Mucosa of rectum (tissue), 2 donors: ENCODE results near the gene PRKAG2.

Experiments
- H3K27ac ChIP-seq, 2 donors: one replicate each; pipeline ENCODE4 v1.7.0; 2013; ENCODE audit warnings: inconsistent platforms in 2 of 2, low read depth in 2 of 2, low read length in 2 of 2
- H3K27me3 ChIP-seq, 2 donors: one replicate each; pipeline ENCODE4 v1.7.0; 2013; ENCODE audit warnings: low read length in 2 of 2; ENCODE audit not compliant: control insufficient read depth in 2 of 2, insufficient read depth in 2 of 2
- H3K36me3 ChIP-seq, 2 donors: one replicate each; pipeline ENCODE4 v1.7.0; 2013; ENCODE audit warnings: low read length in 2 of 2; ENCODE audit not compliant: control insufficient read depth in 2 of 2, insufficient read depth in 2 of 2
- H3K4me1 ChIP-seq, 2 donors: one replicate each; pipeline ENCODE4 v1.7.0; 2013; ENCODE audit warnings: low read length in 2 of 2, mild to moderate bottlenecking in 1 of 2; ENCODE audit not compliant: control insufficient read depth in 2 of 2, insufficient read depth in 2 of 2
- H3K4me3 ChIP-seq, 2 donors: one replicate each; pipeline ENCODE4 v1.7.0; 2013; ENCODE audit warnings: low read length in 2 of 2
- H3K9ac ChIP-seq, 2 donors: one replicate each; pipeline ENCODE4 v1.7.0; 2013; ENCODE audit warnings: low read length in 2 of 2, low read depth in 1 of 2, mild to moderate bottlenecking in 1 of 2
- H3K9me3 ChIP-seq, 2 donors: one replicate each; pipeline ENCODE4 v1.7.0; 2013; ENCODE audit warnings: low read length in 2 of 2; ENCODE audit not compliant: control insufficient read depth in 2 of 2
- donor health status: healthy.
- donor health status: Normal muscosa, but diverticular disease.

The PRKAG2 gene

DNA sequence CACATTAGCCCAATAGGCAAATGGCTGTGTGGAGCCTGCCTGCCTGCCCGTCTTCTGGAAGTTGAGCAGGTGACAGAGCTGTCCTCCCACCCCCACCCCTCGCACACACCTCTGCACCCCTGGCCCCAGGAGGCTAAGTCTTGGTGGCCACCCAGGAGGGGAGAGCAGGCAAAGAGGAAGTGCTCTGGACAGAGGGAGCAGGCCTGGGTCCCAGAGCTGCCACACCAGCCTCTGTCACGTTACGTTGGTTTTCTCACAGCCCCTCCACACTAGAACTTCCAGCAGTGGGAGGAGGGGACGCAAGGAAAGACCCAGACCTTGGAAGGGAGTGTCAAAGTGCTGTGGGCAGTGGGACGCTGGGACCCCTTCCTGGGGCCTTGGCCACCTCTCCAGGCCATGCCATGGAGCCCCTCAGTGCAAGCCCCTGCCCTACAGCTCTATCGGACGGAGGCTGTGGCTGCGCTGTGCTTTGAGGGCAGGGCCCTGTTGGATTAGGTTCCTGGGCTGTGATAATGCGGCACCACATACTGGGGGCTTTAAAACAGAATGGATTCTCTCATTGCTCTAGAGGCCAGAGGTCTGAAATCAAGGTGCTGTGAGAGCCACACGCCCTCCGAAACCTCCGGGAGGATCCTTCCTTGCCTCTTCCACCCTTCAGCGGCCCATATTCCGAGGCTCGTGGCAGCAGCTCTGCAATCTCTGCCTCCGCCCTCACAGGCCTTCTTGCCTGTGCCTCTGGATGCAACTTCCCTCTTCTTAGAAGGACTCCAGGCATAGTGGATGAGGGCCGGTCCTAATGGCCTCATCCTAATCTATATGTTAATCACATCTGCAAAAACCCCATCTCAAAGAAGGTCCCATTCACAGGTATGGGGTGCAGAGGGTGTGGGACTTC, 9.9 kb downstream of the PRKAG2 start:
- Histone ChIP-seq H3K4me3 (no peak overlapping the region), H3K27me3 (no peaks in the 10 kb centered on the region), H3K4me1 (peaks cover 0 to 6% of the 10 kb centered on the region in 2 donors), H3K36me3 (no peaks in the 10 kb centered on the region), H3K9ac (no peak overlapping the region), H3K9me3 (no peaks in the 10 kb centered on the region), H3K27ac (no peak overlapping the region)

- Histone ChIP-seq H3K27ac (no peak overlapping the region), H3K36me3 (no peaks in the 10 kb centered on the region), H3K4me1 (peaks cover 0 to 6% of the 10 kb centered on the region in 2 donors)
Measured at GRCh38 chr7:151866028-151866427, 10.9 kb downstream of the PRKAG2 start.

GRCh38 chr7:151865070-151865670, 11.7 kb downstream of the PRKAG2 start:
- peaks cover 0 to 6% of the 10 kb centered on the region in 2 donors for H3K4me1 ChIP-seq
- no peaks in the 10 kb centered on the region for H3K36me3 ChIP-seq
- no peak overlapping the region for H3K27ac ChIP-seq
- no peak overlapping the region for H3K9ac ChIP-seq
- no peak overlapping the region for H3K4me3 ChIP-seq
- no peaks in the 10 kb centered on the region for H3K9me3 ChIP-seq
- no peaks in the 10 kb centered on the region for H3K27me3 ChIP-seq

More at GRCh38 chr7:151866028-151866427, 10.9 kb downstream of the PRKAG2 start:
- no peak overlapping the region for H3K4me3 ChIP-seq
- H3K9ac ChIP-seq, result no peak overlapping the region
- H3K27me3 ChIP-seq, result no peaks in the 10 kb centered on the region
- no peaks in the 10 kb centered on the region for H3K9me3 ChIP-seq

GRCh38 chr7:151864561-151864960, 12.4 kb downstream of the PRKAG2 start:
- Histone ChIP-seq H3K27ac (no peak overlapping the region), H3K27me3 (no peaks in the 10 kb centered on the region), H3K9me3 (no peaks in the 10 kb centered on the region), H3K4me3 (no peak overlapping the region), H3K9ac (no peak overlapping the region), H3K4me1 (peaks cover 0 to 4% of the 10 kb centered on the region in 2 donors), H3K36me3 (peaks cover 1 to 3% of the 10 kb centered on the region in 2 donors)

DNA sequence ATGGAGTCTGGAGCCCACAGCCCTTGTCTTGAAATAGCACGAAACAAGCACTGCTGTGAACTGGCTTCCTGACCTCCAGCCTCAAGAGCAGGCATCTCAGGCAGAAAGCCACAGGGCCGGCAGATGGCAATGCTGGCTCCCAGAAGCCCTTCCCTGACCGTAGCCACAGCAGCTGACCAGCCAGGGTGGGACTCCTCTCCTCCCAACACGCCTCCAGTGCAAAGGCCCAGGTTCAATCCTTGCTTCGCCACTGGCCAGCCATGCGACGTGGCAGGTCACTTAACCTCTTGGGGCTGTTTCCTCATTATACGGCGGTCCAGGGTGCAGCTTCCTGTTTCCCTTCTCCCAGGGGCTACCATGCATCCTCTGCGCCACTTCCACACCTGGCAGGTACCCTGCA, 12.8 kb downstream of the PRKAG2 start:
- Histone ChIP-seq H3K36me3 (peaks cover 3 to 5% of the 10 kb centered on the region in 2 donors), H3K4me1 (no peaks in the 10 kb centered on the region), H3K9me3 (no peaks in the 10 kb centered on the region), H3K27me3 (no peaks in the 10 kb centered on the region), H3K9ac (no peak overlapping the region), H3K4me3 (no peak overlapping the region), H3K27ac (no peak overlapping the region)

GRCh38 chr7:151863386-151864079, 13.4 kb downstream of the PRKAG2 start:
- Histone ChIP-seq H3K4me3 (no peak overlapping the region), H3K9me3 (no peaks in the 10 kb centered on the region), H3K27ac (no peak overlapping the region), H3K36me3 (peaks cover 3 to 5% of the 10 kb centered on the region in 2 donors), H3K9ac (no peak overlapping the region), H3K4me1 (no peaks in the 10 kb centered on the region), H3K27me3 (no peaks in the 10 kb centered on the region)

DNA sequence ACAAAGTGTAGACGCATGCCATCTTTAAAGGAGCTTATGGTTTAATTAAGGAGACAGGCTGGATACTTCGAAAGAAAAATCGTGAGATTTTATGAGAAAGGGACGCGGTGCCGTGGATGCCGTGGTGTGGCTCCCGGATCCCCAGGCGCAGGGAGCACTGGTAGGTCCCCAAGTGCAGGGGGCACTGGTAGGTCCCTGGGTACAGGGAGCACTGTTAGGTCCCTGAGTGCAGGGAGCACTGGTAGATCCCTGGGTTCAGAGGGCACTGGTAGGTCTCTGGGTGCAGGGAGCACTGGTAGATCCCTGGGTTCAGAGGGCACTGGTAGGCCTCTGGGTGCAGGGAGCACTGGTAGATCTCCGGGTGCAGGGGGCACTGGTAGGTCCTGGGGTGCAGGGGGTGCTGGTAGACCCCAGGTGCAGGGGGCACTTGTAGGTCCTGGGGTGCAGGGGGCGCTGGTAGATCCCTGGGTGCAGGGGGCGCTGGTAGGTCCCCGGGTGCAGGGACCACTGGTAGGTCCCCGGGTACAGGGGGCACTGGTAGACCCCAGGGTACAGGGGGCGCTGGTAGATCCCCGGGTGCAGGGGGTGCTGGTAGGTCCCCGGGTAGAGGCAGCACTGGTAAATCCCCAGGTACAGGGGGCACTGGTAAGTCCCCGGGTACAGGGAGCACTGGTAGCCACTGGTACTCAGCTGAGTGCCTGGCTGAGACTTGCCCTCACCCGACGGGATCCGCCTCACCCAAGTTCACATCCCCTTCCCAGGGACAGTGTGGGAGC, 14.1 kb downstream of the PRKAG2 start:
- H3K27me3 ChIP-seq, result no peaks in the 10 kb centered on the region
- no peak overlapping the region for H3K4me3 ChIP-seq
- no peaks in the 10 kb centered on the region for H3K9me3 ChIP-seq
- peaks cover 5% of the 10 kb centered on the region in 2 donors for H3K36me3 ChIP-seq
- no peaks in the 10 kb centered on the region for H3K4me1 ChIP-seq
- H3K9ac ChIP-seq, result no peak overlapping the region
- no peak overlapping the region for H3K27ac ChIP-seq

- Histone ChIP-seq H3K9ac (no peak overlapping the region), H3K27me3 (no peaks in the 10 kb centered on the region), H3K36me3 (peaks cover 5% of the 10 kb centered on the region in 2 donors), H3K9me3 (no peaks in the 10 kb centered on the region), H3K27ac (no peak overlapping the region), H3K4me1 (no peaks in the 10 kb centered on the region), H3K4me3 (no peak overlapping the region)
Measured at GRCh38 chr7:151861881-151862280, 15.0 kb downstream of the PRKAG2 start.

GRCh38 chr7:151860771-151861170, 16.1 kb downstream of the PRKAG2 start:
- no peaks in the 10 kb centered on the region for H3K27me3 ChIP-seq
- H3K36me3 ChIP-seq, result peaks cover 5% of the 10 kb centered on the region in 2 donors
- no peak overlapping the region for H3K9ac ChIP-seq
- no peak overlapping the region for H3K4me3 ChIP-seq
- no peak overlapping the region for H3K27ac ChIP-seq
- no peaks in the 10 kb centered on the region for H3K9me3 ChIP-seq
- no peaks in the 10 kb centered on the region for H3K4me1 ChIP-seq
